PC-9 (cell line): ENCODE data around the gene LAMA3. TPM values are rescaled to one million over a fixed set of nuclear protein-coding genes. Genes with fewer than 3 reads are reported as not detected.

ENCODE experiments used
- BruUV-seq: library from RNA; stranded (reverse); fragments of 400-500 nt; replicated peaks from 2 replicates; lab custom pipeline; 2021; lab: Mats Ljungman, UMichigan
- CTCF ChIA-PET: fragments of 300-600 bp; sonication (Branson Sonifier 250); formaldehyde crosslinking; loops from one replicate; lab custom pipeline; 2022; ENCODE audit warnings: antibody characterized with exemption; lab: Charles Lee
- POLR2A ChIA-PET: fragments of 300-600 bp; sonication (Branson Sonifier 250); formaldehyde crosslinking; loops from one replicate; lab custom pipeline; 2022; ENCODE audit warnings: antibody characterized with exemption; ENCODE audit not compliant: unreplicated experiment; lab: Charles Lee
- DNase-seq, 2 experiments: peaks; one replicate each; pipeline versions ENCODE4 v3.0.0 to v3.0.0-alpha.2; 2015 to 2022; ENCODE audit warnings: mixed read lengths in 1 of 2
- H2AFZ ChIP-seq: fragments of 200-600 bp; sonication (generic); 2 replicates; pipeline ENCODE4 v1.8.1; 2017; ENCODE audit warnings: antibody characterized with exemption
- H3F3A ChIP-seq: fragments of 200-600 bp; sonication (generic); 2 replicates; pipeline ENCODE4 v1.8.1; 2017; ENCODE audit warnings: antibody characterized with exemption, mild to moderate bottlenecking, low read depth; ENCODE audit not compliant: insufficient read depth
- H3K27ac ChIP-seq: fragments of 200-600 bp; sonication (generic); 2 replicates; pipeline ENCODE4 v1.6.1; 2016; ENCODE audit warnings: mixed run types
- H3K27me3 ChIP-seq: fragments of 200-600 bp; sonication (generic); 2 replicates; pipeline ENCODE4 v1.6.1; 2016; ENCODE audit warnings: low read depth, mixed run types; ENCODE audit not compliant: insufficient read depth
- H3K36me3 ChIP-seq: fragments of 200-600 bp; sonication (generic); 2 replicates; pipeline ENCODE4 v1.6.1; 2016; ENCODE audit warnings: low read depth, mixed run types
- H3K4me1 ChIP-seq: fragments of 200-600 bp; sonication (generic); replicated peaks from 2 replicates; pipeline ENCODE4 v1.6.1; 2016; ENCODE audit warnings: mixed run types; ENCODE audit not compliant: insufficient read depth
- H3K4me2 ChIP-seq: fragments of 200-600 bp; sonication (generic); 2 replicates; pipeline ENCODE4 v1.6.1; 2017; ENCODE audit warnings: mixed run types
- H3K4me3 ChIP-seq: fragments of 200-600 bp; sonication (generic); 2 replicates; pipeline ENCODE4 v1.6.1; 2016; ENCODE audit warnings: mixed run types
- H3K79me2 ChIP-seq: fragments of 200-600 bp; sonication (generic); 2 replicates; pipeline ENCODE4 v1.6.1; 2017; ENCODE audit warnings: low read depth, mixed run types
- H3K9me2 ChIP-seq: fragments of 200-600 bp; sonication (generic); 2 replicates; pipeline ENCODE4 v1.8.1; 2017; ENCODE audit warnings: mild to moderate bottlenecking; ENCODE audit not compliant: insufficient read depth
- H3K9me3 ChIP-seq: fragments of 200-600 bp; sonication (generic); 2 replicates; pipeline ENCODE4 v1.8.1; 2016; ENCODE audit warnings: low read depth; ENCODE audit not compliant: insufficient read depth
- H4K20me1 ChIP-seq: fragments of 200-600 bp; sonication (generic); 2 replicates; pipeline ENCODE4 v1.8.1; 2017; ENCODE audit not compliant: insufficient read depth
- EZH2 ChIP-seq: fragments of 200-600 bp; sonication (generic); IDR thresholded peaks from 2 replicates; pipeline ENCODE4 v1.8.0; 2017; ENCODE audit warnings: antibody characterized with exemption, low read depth
- intact Hi-C: fragments of 100-400 bp; cut with micrococcal nuclease; formaldehyde crosslinking; loops from one replicate; pipeline ENCODE4 v1.10.0; 2022; ENCODE audit not compliant: unreplicated experiment
- total RNA-seq: library from RNA; stranded (reverse); gene quantifications from 2 replicates; pipeline ENCODE4 v1.2.3, GENCODE V29; 2021
- TF ChIP-seq, protein P1 (sequence below): fragments of 200-600 bp; sonication (generic); conservative IDR thresholded peaks from 2 replicates; pipeline ENCODE4 v1.6.1; 2017; ENCODE audit warnings: mixed run types, antibody characterized with exemption, mild to moderate bottlenecking, moderate library complexity

LAMA3 gene
- total RNA-seq, 1 experiment from 2014 or later: 44.4 TPM

DNA sequence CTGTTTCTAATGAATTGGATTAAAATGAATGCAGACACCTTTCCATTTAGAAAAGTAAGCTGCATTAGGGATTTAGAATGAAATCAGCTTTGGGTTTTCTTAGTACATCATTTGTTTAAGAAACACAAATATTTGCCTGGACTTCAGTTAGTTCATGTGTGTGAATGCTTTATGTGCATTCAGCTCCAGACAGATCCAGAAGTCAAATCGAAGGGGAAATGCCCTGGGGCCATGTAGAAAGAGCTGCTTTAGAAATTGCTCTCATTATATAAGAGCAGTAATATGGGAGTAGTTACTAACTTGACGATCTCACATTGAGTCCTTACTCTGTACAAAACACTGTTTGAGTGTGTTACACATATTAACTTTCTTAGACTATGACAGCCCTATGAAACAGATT is 237.3 kb downstream of the LAMA3 start:
- intact Hi-C loops: no loop called here

DNA sequence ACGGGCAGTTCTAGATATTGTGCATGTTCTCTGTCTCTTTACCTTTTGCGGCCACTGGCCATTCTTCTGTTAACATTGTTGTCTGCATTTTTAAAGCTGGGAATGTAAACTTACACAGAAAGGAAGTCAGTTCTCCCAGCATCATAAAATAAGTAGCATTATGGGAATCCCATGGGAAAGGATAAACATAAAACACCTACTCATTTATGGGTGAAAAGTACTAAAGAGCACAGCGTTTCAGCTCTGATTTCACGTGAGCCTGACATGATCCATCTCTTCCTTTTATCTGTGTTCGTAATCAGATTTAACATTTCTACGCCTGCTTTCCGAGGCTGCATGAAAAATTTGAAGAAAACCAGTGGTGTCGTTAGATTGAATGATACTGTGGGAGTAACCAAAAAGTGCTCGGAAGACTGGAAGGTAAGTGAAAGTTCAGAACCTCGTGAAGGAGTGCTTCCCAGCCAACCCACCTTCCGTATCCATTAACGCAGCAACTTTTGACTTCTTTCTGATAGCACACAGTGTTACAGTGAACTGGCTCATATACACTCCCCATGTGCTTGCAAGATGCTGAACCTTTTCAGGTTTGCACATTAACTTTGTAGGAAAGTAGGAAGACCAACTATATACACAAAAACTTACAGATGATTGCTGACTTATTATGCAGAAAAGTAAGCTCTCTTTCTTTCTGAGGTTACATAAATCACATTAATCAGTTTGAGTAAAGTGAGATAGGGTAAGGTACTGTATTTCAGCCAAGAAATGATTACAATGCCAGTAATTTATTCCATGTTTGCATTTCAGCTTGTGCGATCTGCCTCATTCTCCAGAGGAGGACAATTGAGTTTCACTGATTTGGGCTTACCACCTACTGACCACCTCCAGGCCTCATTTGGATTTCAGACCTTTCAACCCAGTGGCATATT is 238.8 kb downstream of the LAMA3 start:
- BruUV-seq: no TSS peak
- DNase-seq: no peak
- no peak overlapping the region for H3K4me3 ChIP-seq
- POLR2A ChIA-PET: no interaction called here
- TF ChIP-seq, protein P1, sequence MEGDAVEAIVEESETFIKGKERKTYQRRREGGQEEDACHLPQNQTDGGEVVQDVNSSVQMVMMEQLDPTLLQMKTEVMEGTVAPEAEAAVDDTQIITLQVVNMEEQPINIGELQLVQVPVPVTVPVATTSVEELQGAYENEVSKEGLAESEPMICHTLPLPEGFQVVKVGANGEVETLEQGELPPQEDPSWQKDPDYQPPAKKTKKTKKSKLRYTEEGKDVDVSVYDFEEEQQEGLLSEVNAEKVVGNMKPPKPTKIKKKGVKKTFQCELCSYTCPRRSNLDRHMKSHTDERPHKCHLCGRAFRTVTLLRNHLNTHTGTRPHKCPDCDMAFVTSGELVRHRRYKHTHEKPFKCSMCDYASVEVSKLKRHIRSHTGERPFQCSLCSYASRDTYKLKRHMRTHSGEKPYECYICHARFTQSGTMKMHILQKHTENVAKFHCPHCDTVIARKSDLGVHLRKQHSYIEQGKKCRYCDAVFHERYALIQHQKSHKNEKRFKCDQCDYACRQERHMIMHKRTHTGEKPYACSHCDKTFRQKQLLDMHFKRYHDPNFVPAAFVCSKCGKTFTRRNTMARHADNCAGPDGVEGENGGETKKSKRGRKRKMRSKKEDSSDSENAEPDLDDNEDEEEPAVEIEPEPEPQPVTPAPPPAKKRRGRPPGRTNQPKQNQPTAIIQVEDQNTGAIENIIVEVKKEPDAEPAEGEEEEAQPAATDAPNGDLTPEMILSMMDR: no peak
- TF ChIP-seq EZH2: no peak
- CTCF ChIA-PET: no interaction called here
- H3F3A ChIP-seq: no peaks in the 10 kb centered on the region
- H3K9me2 ChIP-seq: no peaks in the 10 kb centered on the region
- no peaks in the 10 kb centered on the region for H3K27me3 ChIP-seq
- no peaks in the 10 kb centered on the region for H3K36me3 ChIP-seq
- H3K79me2 ChIP-seq: no peaks in the 10 kb centered on the region
- H3K27ac ChIP-seq: no peak overlapping the region
- no peaks in the 10 kb centered on the region for H4K20me1 ChIP-seq
- H3K4me1 ChIP-seq: no peaks in the 10 kb centered on the region
- H3K4me2 ChIP-seq: no peak overlapping the region
- intact Hi-C loops: no loop called here
- H3K9me3 ChIP-seq: no peaks in the 10 kb centered on the region
- no peak overlapping the region for H2AFZ ChIP-seq

More for the DNA sequence above, 237.3 kb downstream of the LAMA3 start:
- H3K79me2 ChIP-seq: no peaks in the 10 kb centered on the region
- no peaks in the 10 kb centered on the region for H3F3A ChIP-seq
- CTCF ChIA-PET: no interaction called here
- H3K4me3 ChIP-seq: no peak overlapping the region
- POLR2A ChIA-PET: no interaction called here
- DNase-seq: no peak
- H3K27me3 ChIP-seq: no peaks in the 10 kb centered on the region
- no peaks in the 10 kb centered on the region for H3K4me1 ChIP-seq
- H3K9me3 ChIP-seq: no peaks in the 10 kb centered on the region
- H3K27ac ChIP-seq: no peak overlapping the region
- no peaks in the 10 kb centered on the region for H3K9me2 ChIP-seq
- H3K36me3 ChIP-seq: no peaks in the 10 kb centered on the region
- TF ChIP-seq, protein P1: no peak
- no peak overlapping the region for H2AFZ ChIP-seq
- BruUV-seq: no TSS peak
- H3K4me2 ChIP-seq: no peak overlapping the region
- no peaks in the 10 kb centered on the region for H4K20me1 ChIP-seq

DNA sequence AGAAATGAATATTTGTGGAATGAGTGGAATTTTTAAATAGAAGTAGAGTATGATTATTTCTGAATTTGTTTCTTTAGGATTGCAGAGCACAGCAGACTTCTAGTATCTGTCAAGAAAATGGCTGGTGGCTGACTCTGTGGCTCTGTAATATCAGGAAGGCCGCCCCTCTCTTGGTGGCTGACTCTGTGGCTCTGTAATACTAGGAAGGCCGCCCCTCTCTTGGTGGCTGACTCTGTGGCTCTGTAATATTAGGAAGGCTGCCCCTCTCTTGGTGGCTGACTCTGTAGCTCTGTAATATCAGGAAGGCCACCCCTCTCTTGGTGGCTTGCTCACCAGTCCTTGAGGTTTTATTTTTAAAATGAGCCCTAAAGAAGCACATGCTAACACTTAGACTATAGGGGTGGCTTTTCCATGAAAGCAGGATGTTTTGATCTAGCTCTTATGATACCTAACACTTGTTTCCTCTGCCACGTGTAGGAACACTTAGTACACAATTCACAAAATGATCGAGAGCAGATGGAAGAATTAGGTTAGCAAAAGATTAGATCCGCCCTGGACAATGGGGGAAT is 240.2 kb downstream of the LAMA3 start:
- CTCF ChIA-PET: interaction anchor here (0.5 to 0.6 kb wide), 2 partner anchors 559 to 734 kb away, joined by 3 to 4 read pairs; no protein-coding TSS in a partner anchor
- Histone ChIP-seq H3K79me2 (no peaks in the 10 kb centered on the region), H2AFZ (no peak overlapping the region), H3K27me3 (no peaks in the 10 kb centered on the region), H4K20me1 (no peaks in the 10 kb centered on the region), H3K4me3 (no peak overlapping the region), H3K9me3 (no peaks in the 10 kb centered on the region), H3F3A (no peaks in the 10 kb centered on the region), H3K9me2 (no peaks in the 10 kb centered on the region), H3K27ac (no peak overlapping the region), H3K4me2 (no peak overlapping the region), H3K36me3 (no peaks in the 10 kb centered on the region), H3K4me1 (no peaks in the 10 kb centered on the region)
- TF ChIP-seq EZH2: no peak
- TF ChIP-seq, protein P1: no peak
- POLR2A ChIA-PET: no interaction called here
- DNase-seq: no peak
- BruUV-seq: no TSS peak
- intact Hi-C loops: no loop called here
